GM12874 (cell line): ENCODE measurements around the gene FAM181A.

Source experiments
- TF ChIP-seq, protein P1 (sequence below): IDR thresholded peaks from 2 replicates; pipeline ENCODE4 v1.5.1; 2011; ENCODE audit warnings: low read depth, mild to moderate bottlenecking, control low read depth, low read length, moderate library complexity; ENCODE audit not compliant: insufficient read depth

FAM181A gene

DNA sequence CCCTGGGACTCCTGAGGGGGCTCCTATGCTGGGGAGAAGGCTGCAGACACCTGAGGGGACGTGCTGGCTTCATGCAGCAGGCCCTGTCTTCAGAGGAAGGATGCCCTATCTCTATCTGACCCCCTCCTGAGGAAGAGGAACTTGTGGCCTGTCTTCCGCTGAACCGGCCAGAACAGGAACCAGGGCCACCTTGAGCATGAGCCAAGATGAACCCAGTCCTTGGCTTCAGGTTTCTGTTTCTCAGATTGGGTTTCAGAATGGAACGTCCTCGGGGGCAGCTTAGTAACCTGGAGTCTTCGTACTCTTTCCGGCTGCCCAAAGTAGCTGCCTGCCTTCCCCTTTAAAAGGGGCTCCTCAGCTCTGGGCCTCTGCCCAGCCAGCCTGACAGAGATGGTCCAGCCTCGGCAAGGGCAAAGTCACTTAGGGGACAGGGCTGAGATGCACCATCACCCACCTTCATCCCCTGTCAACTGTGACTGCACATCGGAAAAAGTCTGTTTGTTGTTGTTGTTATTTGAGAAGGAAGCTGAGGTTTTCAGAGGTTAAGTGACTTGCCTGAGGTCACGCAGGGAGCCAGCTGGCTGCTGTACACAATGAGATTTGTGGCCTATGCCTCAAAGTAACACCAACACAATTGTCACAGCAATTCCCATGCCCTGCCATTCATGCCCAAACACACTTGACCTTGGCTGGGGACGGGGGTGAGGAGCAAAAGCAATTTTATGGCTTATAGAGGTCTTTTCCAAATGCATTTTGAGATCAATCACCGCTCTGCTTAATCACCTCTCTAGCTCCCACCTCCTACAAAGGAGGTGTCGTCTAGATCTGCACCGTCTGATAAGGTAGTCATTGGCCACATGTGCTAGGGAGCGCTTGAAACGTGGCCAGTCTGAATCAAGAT, 35.8 kb downstream of the FAM181A start:
- TF ChIP-seq, protein P1, sequence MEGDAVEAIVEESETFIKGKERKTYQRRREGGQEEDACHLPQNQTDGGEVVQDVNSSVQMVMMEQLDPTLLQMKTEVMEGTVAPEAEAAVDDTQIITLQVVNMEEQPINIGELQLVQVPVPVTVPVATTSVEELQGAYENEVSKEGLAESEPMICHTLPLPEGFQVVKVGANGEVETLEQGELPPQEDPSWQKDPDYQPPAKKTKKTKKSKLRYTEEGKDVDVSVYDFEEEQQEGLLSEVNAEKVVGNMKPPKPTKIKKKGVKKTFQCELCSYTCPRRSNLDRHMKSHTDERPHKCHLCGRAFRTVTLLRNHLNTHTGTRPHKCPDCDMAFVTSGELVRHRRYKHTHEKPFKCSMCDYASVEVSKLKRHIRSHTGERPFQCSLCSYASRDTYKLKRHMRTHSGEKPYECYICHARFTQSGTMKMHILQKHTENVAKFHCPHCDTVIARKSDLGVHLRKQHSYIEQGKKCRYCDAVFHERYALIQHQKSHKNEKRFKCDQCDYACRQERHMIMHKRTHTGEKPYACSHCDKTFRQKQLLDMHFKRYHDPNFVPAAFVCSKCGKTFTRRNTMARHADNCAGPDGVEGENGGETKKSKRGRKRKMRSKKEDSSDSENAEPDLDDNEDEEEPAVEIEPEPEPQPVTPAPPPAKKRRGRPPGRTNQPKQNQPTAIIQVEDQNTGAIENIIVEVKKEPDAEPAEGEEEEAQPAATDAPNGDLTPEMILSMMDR, result no peak

DNA sequence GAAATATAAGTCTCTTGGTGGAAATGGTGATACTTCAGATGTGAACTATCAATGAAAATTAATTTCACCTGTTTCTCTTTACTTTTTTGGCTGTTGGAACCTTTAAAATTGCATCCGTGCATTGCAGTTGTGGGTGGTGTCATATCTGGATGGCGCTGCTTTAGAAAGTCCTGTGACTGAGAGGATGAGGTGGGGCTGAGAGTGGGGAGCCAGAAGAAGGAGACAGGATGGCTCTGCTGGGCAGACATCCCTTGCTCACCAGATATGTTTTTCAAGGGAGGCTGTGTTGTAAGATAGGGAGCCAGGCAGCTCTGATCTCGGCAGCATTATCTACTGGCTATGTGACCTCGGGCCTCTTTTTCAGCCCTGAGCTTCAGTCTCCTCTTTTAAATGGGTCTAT, 36.5 kb downstream of the FAM181A start:
- TF ChIP-seq, protein P1, result no peak

DNA sequence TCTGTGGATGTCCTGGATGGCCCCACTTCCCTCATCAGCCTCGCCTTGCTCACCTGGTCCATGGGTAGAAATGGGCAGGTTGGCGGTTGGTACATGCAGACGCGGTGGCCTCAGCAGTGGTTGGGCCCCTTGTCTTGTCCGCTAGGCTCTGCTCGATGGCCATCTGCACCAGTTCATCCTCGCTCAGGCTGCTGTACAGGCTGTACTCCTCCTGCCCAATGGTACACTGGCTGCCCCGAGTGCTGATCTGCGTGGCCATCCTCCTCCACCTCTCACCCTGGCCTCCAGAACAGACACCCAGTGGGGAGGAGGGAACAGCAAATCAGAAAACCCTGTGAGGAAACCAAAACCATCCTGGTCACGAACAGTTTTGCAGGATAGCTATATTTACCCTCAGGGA, 37.1 kb downstream of the FAM181A start:
- TF ChIP-seq, protein P1, result no peak

DNA sequence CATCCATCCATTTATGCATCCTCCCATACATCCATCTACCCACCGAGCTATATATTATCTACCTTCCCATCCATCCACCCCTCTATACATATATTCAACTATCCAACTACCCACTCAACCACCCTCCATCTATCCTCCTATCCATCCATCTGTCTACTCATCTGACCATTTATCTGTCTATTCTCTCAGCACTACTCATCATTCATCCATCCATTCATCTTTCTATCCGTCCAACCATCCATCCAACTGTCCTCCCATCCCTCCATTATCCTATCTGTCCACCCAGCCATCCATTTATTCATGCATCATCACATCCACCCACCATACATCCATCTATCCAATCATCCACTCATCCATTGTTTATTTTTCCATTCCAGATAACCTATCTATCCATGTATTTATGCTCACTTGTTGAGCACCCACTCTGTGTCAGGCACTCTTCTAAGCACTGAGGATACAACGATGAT, 37.7 kb downstream of the FAM181A start:
- TF ChIP-seq, protein P1, result no peak

DNA sequence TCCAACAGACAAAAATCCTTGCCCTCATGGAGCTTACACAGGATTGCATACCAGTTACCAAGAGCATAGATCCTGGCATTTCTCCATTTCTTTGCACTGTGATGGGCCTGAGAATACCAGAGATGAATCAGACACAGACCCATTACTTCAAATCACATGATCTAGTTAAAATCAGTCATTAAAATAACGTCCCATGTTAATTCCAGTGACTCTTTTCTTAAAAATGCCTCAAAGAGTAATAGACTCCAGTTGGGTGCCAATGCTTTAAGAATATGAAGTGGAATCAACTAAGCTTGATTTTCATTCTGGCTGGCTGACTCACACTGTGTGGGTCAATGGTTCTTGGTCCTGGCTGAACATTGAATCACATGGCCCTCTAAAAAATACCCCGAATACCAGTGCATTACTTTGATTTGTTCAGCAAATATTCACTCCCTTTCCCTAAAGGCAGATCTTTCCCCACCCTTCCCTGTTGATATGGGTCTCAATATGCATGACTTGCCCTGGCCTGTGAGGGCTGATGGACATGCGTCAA, 38.2 kb downstream of the FAM181A start:
- TF ChIP-seq, protein P1, result no peak

DNA sequence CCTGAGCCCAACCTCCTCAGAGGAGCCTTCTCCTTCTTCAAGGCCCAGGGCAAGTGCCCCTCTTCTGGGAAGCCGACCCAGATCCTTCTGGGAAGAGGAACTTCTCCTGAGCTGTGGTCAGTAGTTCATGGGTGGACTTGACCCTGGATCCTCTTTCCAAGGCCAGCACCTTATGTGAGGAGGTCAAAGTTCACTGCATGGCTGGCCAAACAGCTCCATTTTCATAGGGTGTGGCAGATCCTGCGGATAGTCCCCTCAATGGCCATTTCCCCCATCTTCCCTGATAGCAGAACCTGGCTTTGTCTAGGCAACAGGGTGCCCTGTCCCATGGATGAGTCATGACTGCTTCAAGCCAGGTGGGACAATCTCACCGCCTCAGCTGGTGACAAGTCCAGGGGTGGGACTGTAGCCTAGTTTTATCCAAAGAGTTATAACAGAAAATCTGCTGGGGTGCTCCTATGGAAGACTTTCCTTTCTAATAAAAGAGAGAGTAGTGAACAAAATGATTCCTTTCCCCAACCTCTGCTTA, 38.9 kb downstream of the FAM181A start:
- TF ChIP-seq, protein P1, result no peak

DNA sequence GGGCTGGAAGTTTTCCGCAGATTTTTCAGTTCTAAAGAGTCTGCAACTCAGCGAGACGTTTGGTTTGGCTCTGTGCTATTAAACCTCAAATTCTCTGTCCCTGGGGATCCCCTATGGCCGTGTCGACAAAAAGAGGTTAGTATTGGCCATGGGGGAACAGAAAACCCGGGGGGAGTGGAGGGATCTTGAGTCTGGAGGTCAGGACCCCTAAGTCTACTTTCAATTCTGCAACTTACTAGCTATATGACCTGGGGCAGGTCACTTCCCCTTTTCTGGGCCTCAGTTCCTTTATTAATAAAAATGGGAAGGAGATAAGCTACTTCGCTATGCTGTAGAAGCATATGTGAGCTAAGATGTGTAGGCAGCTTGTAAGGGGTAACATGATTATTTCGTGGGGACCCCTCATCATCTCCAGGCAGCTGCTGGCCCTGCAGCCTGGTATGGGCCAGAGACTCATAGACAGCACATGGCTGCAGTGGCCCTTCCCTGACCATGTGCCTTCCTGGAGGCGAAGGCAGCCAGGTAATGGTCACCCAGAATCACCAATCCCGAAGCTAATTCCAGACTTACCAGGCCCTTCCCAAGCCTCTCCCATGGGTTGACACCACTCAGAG, 40.6 kb downstream of the FAM181A start:
- TF ChIP-seq, protein P1, result no peak
